ENCODE results near the gene TCP11L1.
"Not testable (repeated sequence)": the region's sequence is repeated elsewhere in the genome, so short reads cannot be mapped to it uniquely, and the experiment has no call there.

The TCP11L1 gene

GRCh38 chr11:33033493-33033892 is 5.9 kb upstream of the TCP11L1 start:
- DNase-seq = no peak

- DNase-seq = no peak
These were observed 4.4 kb upstream of the TCP11L1 start for GRCh38 chr11:33035011-33035410.

GRCh38 chr11:33040033-33040861 is 875 bp downstream of the TCP11L1 start:
- no peak for DNase-seq

- DNase-seq = no peak
These were observed 1.6 kb downstream of the TCP11L1 start for GRCh38 chr11:33040862-33041453.

- DNase-seq = no peak
These were observed 4.0 kb downstream of the TCP11L1 start for GRCh38 chr11:33043221-33043830.

GRCh38 chr11:33044285-33044756 is 4.9 kb downstream of the TCP11L1 start:
- DNase-seq = no peak

GRCh38 chr11:33045551-33046255 is 6.3 kb downstream of the TCP11L1 start:
- DNase-seq = no peak

GRCh38 chr11:33048701-33049100 is 9.3 kb downstream of the TCP11L1 start:
- not testable (repeated sequence) for DNase-seq

GRCh38 chr11:33049565-33050408 is 10.4 kb downstream of the TCP11L1 start:
- DNase-seq = not testable (repeated sequence)

- no peak for DNase-seq
These were observed 12.9 kb downstream of the TCP11L1 start for GRCh38 chr11:33052231-33052630.

- DNase-seq = no peak
These were observed 16.0 kb downstream of the TCP11L1 start for GRCh38 chr11:33055375-33055774.

GRCh38 chr11:33057284-33057683 is 17.9 kb downstream of the TCP11L1 start:
- DNase-seq = no peak

GRCh38 chr11:33059331-33060007 is 20.1 kb downstream of the TCP11L1 start:
- DNase-seq = no peak

GRCh38 chr11:33060271-33060670 is 20.9 kb downstream of the TCP11L1 start:
- DNase-seq = no peak

- no peak for DNase-seq
These were observed 22.8 kb downstream of the TCP11L1 start for GRCh38 chr11:33062137-33062536.

GRCh38 chr11:33063326-33063881 is 24.0 kb downstream of the TCP11L1 start:
- no peak for DNase-seq

GRCh38 chr11:33064033-33064825 is 24.9 kb downstream of the TCP11L1 start:
- no peak for DNase-seq

- no peak for DNase-seq
These were observed 25.5 kb downstream of the TCP11L1 start for GRCh38 chr11:33064866-33065265.

- no peak for DNase-seq
These were observed 26.2 kb downstream of the TCP11L1 start for GRCh38 chr11:33065445-33066178.

- no peak for DNase-seq
These were observed 27.9 kb downstream of the TCP11L1 start for GRCh38 chr11:33067294-33067693.
